Measurements from ENCODE around the gene TMEM98.

DNA sequence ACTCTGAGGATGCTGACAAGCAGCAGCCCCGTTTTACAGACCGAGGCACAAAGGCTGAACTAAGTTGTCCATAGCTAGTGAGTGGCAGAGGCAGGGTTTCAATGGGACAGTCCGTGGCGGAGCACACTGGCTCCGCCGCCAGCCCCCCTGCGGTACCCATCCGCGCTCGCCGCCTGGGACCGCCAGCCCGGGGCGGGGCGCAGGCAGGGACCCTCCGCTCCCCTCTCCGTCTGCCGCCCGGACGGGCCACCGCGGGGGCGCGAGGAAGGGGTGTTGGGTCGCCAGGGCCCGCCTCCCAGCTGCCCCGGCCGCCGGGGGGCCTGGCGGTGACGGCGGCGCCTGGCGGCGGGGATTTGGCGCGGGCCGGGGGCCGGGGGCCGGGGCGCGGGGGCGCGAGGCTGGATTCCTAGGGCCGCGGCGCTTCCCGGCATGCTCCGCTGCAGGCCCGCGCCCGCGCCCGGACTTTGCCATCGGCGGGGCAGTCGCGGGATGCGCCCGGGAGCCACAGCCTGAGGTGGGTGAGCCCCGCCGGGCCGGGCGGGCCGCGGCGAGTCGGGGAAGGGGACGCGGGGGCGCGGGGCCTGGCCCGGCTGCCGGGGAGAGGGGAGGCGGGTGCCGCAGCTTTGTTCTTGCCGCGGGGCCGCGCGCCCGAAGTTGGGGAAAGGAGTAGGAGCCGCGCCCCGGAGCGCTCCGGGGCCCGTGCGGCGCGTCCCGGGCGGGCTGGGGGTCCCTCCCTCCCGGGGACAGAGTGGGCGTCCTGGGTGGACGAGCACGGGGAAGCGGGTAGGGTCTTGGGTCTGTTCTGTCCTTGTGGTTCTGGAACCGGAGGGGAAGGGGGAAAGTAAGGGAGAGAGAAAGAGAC is at the start of gene TMEM98:
- no peak for TF ChIP-seq POLR2A (IDR thresholded peaks at IDR 0.05; ENCODE audit: low read depth)
- TF ChIP-seq, protein P1, sequence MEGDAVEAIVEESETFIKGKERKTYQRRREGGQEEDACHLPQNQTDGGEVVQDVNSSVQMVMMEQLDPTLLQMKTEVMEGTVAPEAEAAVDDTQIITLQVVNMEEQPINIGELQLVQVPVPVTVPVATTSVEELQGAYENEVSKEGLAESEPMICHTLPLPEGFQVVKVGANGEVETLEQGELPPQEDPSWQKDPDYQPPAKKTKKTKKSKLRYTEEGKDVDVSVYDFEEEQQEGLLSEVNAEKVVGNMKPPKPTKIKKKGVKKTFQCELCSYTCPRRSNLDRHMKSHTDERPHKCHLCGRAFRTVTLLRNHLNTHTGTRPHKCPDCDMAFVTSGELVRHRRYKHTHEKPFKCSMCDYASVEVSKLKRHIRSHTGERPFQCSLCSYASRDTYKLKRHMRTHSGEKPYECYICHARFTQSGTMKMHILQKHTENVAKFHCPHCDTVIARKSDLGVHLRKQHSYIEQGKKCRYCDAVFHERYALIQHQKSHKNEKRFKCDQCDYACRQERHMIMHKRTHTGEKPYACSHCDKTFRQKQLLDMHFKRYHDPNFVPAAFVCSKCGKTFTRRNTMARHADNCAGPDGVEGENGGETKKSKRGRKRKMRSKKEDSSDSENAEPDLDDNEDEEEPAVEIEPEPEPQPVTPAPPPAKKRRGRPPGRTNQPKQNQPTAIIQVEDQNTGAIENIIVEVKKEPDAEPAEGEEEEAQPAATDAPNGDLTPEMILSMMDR (IDR thresholded peaks at IDR 0.05): no peak

Data from esophagus muscularis mucosa (tissue), 3 donors.